ENCODE results near the gene A1CF. TPM values are rescaled to one million over a fixed set of nuclear protein-coding genes. Genes with fewer than 3 reads are reported as not detected.
"Not testable (repeated sequence)": the region's sequence is repeated elsewhere in the genome, so short reads cannot be mapped to it uniquely, and the experiment has no call there.

A1CF gene
- polyA plus RNA-seq, 3 donors, result not detected

GRCh38 chr10:50788951-50789945, 96.2 kb downstream of the A1CF start:
- Histone ChIP-seq H4K20me1 (ENCODE audit: insufficient read depth, low read length) (no peaks in the 10 kb centered on the region), H3K27me3 (ENCODE audit: control insufficient read depth in 2 of 2, insufficient read depth in 2 of 2, low read length in 2 of 2) (no peaks in the 10 kb centered on the region), H2AFZ (ENCODE audit: insufficient read depth, low read depth, low read length, poor library complexity, severe bottlenecking) (no peak overlapping the region), H3K79me2 (ENCODE audit: insufficient read depth, low read length) (no peaks in the 10 kb centered on the region), H3K27ac (ENCODE audit: low read depth in 1 of 2, low read length in 2 of 2) (no peak overlapping the region), H3K4me2 (replicated peaks; ENCODE audit: extremely low read depth, low read length, poor library complexity, severe bottlenecking) (no peak overlapping the region), H3K9ac (ENCODE audit: insufficient read depth, low read length, poor library complexity, severe bottlenecking) (no peak overlapping the region), H3K4me3 (replicated peaks in 1 of 3; ENCODE audit: low read depth in 2 of 3, low read length in 3 of 3) (no peak overlapping the region), H3K4me1 (ENCODE audit: control insufficient read depth in 1 of 2, insufficient read depth in 2 of 2, low read length in 2 of 2) (no peaks in the 10 kb centered on the region), H3K36me3 (replicated peaks in 1 of 2; ENCODE audit: control insufficient read depth in 1 of 2, insufficient read depth in 2 of 2, low read length in 2 of 2) (no peaks in the 10 kb centered on the region), H3K9me3 (replicated peaks in 1 of 2; ENCODE audit: control insufficient read depth in 1 of 2, insufficient read depth in 1 of 2, low read length in 2 of 2) (no peaks in the 10 kb centered on the region)
- intact Hi-C loops (cut with micrococcal nuclease), result no loop called here
- no CpG with 5 or more reads among the region's 1 CpG for WGBS (ENCODE audit: insufficient coverage)
- Mint-ChIP-seq H3K27ac (no peak overlapping the region), H3K4me3 (no peak overlapping the region), H3K36me3 (no peaks in the 10 kb centered on the region), H3K4me1 (no peaks in the 10 kb centered on the region), H3K27me3 (ENCODE audit: low read depth in 3 of 3) (no peaks in the 10 kb centered on the region), H3K9me3 (peaks cover 0 to 8% (median 3%) of the 10 kb centered on the region in 7 donors)
- no peak for DNase-seq
- TF ChIP-seq, protein P1, sequence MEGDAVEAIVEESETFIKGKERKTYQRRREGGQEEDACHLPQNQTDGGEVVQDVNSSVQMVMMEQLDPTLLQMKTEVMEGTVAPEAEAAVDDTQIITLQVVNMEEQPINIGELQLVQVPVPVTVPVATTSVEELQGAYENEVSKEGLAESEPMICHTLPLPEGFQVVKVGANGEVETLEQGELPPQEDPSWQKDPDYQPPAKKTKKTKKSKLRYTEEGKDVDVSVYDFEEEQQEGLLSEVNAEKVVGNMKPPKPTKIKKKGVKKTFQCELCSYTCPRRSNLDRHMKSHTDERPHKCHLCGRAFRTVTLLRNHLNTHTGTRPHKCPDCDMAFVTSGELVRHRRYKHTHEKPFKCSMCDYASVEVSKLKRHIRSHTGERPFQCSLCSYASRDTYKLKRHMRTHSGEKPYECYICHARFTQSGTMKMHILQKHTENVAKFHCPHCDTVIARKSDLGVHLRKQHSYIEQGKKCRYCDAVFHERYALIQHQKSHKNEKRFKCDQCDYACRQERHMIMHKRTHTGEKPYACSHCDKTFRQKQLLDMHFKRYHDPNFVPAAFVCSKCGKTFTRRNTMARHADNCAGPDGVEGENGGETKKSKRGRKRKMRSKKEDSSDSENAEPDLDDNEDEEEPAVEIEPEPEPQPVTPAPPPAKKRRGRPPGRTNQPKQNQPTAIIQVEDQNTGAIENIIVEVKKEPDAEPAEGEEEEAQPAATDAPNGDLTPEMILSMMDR (IDR thresholded peaks at IDR 0.05), result no peak

- 94% methylated on average over 4 of the region's 5 CpGs for WGBS (ENCODE audit: insufficient coverage)
- H3K27ac Mint-ChIP-seq; H3K36me3 ChIP-seq (replicated peaks in 1 of 2; ENCODE audit: control insufficient read depth in 1 of 2, insufficient read depth in 2 of 2, low read length in 2 of 2): not testable (repeated sequence)
Observed at GRCh38 chr10:50787962-50788361, 97.5 kb downstream of the A1CF start.

DNA sequence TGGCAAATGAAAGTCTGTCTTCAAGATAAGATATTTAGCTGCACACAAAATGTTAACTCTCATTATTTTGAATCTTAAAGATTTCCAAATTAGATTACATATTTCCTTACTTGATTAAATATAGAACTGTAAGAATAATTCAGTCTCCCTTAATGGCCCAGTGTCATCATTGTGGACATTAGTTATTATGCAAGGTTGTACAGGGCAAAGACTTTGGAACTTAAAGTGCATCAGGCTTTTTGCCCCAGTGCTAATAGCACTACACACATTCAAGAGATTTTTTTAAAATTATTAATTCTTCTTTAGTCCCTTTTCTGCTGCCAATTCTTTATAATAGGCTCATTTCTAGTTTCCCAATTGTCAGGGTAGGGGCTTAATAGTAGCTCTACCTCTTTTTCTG, 103.4 kb downstream of the A1CF start:
- H3K27me3 Mint-ChIP-seq (ENCODE audit: low read depth in 3 of 3); H3K79me2 ChIP-seq (ENCODE audit: insufficient read depth, low read length); H3K36me3 Mint-ChIP-seq; H3K27ac ChIP-seq (ENCODE audit: low read depth in 1 of 2, low read length in 2 of 2); H3K4me1 Mint-ChIP-seq; H3K9ac ChIP-seq (ENCODE audit: insufficient read depth, low read length, poor library complexity, severe bottlenecking); H3K4me2 ChIP-seq (replicated peaks; ENCODE audit: extremely low read depth, low read length, poor library complexity, severe bottlenecking); DNase-seq; H3K27ac Mint-ChIP-seq; H2AFZ ChIP-seq (ENCODE audit: insufficient read depth, low read depth, low read length, poor library complexity, severe bottlenecking); H3K36me3 ChIP-seq (replicated peaks in 1 of 2; ENCODE audit: control insufficient read depth in 1 of 2, insufficient read depth in 2 of 2, low read length in 2 of 2); H3K4me1 ChIP-seq (ENCODE audit: control insufficient read depth in 1 of 2, insufficient read depth in 2 of 2, low read length in 2 of 2); H4K20me1 ChIP-seq (ENCODE audit: insufficient read depth, low read length); intact Hi-C loops (cut with micrococcal nuclease); H3K4me3 ChIP-seq (replicated peaks in 1 of 3; ENCODE audit: low read depth in 2 of 3, low read length in 3 of 3); H3K4me3 Mint-ChIP-seq; H3K27me3 ChIP-seq (ENCODE audit: control insufficient read depth in 2 of 2, insufficient read depth in 2 of 2, low read length in 2 of 2); H3K9me3 Mint-ChIP-seq; H3K9me3 ChIP-seq (replicated peaks in 1 of 2; ENCODE audit: control insufficient read depth in 1 of 2, insufficient read depth in 1 of 2, low read length in 2 of 2): not testable (repeated sequence)

More at GRCh38 chr10:50787962-50788361, 97.5 kb downstream of the A1CF start:
- H3K27me3 Mint-ChIP-seq (ENCODE audit: low read depth in 3 of 3); H3K4me1 ChIP-seq (ENCODE audit: control insufficient read depth in 1 of 2, insufficient read depth in 2 of 2, low read length in 2 of 2); H2AFZ ChIP-seq (ENCODE audit: insufficient read depth, low read depth, low read length, poor library complexity, severe bottlenecking); H3K9me3 Mint-ChIP-seq; H3K9ac ChIP-seq (ENCODE audit: insufficient read depth, low read length, poor library complexity, severe bottlenecking); H3K36me3 Mint-ChIP-seq; H3K4me3 Mint-ChIP-seq; H3K79me2 ChIP-seq (ENCODE audit: insufficient read depth, low read length); H3K9me3 ChIP-seq (replicated peaks in 1 of 2; ENCODE audit: control insufficient read depth in 1 of 2, insufficient read depth in 1 of 2, low read length in 2 of 2); H3K4me2 ChIP-seq (replicated peaks; ENCODE audit: extremely low read depth, low read length, poor library complexity, severe bottlenecking); intact Hi-C loops (cut with micrococcal nuclease); DNase-seq; H3K27ac ChIP-seq (ENCODE audit: low read depth in 1 of 2, low read length in 2 of 2); H3K4me3 ChIP-seq (replicated peaks in 1 of 3; ENCODE audit: low read depth in 2 of 3, low read length in 3 of 3); H4K20me1 ChIP-seq (ENCODE audit: insufficient read depth, low read length); H3K27me3 ChIP-seq (ENCODE audit: control insufficient read depth in 2 of 2, insufficient read depth in 2 of 2, low read length in 2 of 2); H3K4me1 Mint-ChIP-seq: not testable (repeated sequence)

DNA sequence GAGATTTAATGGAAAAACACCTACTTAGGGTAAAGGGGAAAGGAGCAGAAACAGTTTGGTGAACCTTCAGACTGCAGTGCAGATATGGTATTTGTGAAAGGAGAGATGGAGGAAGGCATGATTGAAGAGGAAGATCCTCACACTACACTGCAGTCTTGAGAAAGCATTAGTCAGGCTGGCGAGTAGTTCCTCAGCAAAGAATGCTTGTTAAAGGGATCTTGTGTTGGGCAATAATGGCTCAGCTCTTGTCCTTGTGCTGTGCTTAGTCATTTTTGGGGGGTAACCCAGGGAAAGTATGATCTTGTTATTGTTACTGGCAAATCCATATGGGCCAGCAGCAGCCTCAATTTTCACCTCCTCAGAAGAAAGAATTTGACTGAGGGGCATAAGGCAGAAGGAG, 105.4 kb downstream of the A1CF start:
- H3K4me2 ChIP-seq (replicated peaks; ENCODE audit: extremely low read depth, low read length, poor library complexity, severe bottlenecking); H3K36me3 ChIP-seq (replicated peaks in 1 of 2; ENCODE audit: control insufficient read depth in 1 of 2, insufficient read depth in 2 of 2, low read length in 2 of 2); H3K4me3 ChIP-seq (replicated peaks in 1 of 3; ENCODE audit: low read depth in 2 of 3, low read length in 3 of 3); H3K36me3 Mint-ChIP-seq; H3K4me3 Mint-ChIP-seq; H3K27me3 Mint-ChIP-seq (ENCODE audit: low read depth in 3 of 3); H3K27ac Mint-ChIP-seq; H3K9me3 ChIP-seq (replicated peaks in 1 of 2; ENCODE audit: control insufficient read depth in 1 of 2, insufficient read depth in 1 of 2, low read length in 2 of 2); H3K27ac ChIP-seq (ENCODE audit: low read depth in 1 of 2, low read length in 2 of 2); H3K4me1 ChIP-seq (ENCODE audit: control insufficient read depth in 1 of 2, insufficient read depth in 2 of 2, low read length in 2 of 2); H3K9me3 Mint-ChIP-seq; H2AFZ ChIP-seq (ENCODE audit: insufficient read depth, low read depth, low read length, poor library complexity, severe bottlenecking); intact Hi-C loops (cut with micrococcal nuclease); H4K20me1 ChIP-seq (ENCODE audit: insufficient read depth, low read length); H3K9ac ChIP-seq (ENCODE audit: insufficient read depth, low read length, poor library complexity, severe bottlenecking); H3K79me2 ChIP-seq (ENCODE audit: insufficient read depth, low read length); DNase-seq; H3K4me1 Mint-ChIP-seq; H3K27me3 ChIP-seq (ENCODE audit: control insufficient read depth in 2 of 2, insufficient read depth in 2 of 2, low read length in 2 of 2): not testable (repeated sequence)
- no CpG with 5 or more reads among the region's 1 CpG for WGBS (ENCODE audit: insufficient coverage)

All from CD14-positive monocyte (primary cell).